GM18909 (cell line): Measurements from ENCODE around the gene ZCCHC17.
"Not testable (repeated sequence)": the region's sequence is repeated elsewhere in the genome, so short reads cannot be mapped to it uniquely, and the experiment has no call there.

Experiments used
- ATAC-seq: cut with Tn5 transposase; IDR thresholded peaks from one replicate; pipeline ENCODE4 v1.9.1; 2021; ENCODE audit warnings: mild to moderate bottlenecking; ENCODE audit not compliant: unreplicated experiment, poor library complexity

The ZCCHC17 gene

GRCh38 chr1:31386576-31387243, 89.9 kb downstream of the ZCCHC17 start:
- not testable (repeated sequence) for ATAC-seq

GRCh38 chr1:31387612-31388011, 90.8 kb downstream of the ZCCHC17 start:
- ATAC-seq = no peak

GRCh38 chr1:31389616-31390015, 92.8 kb downstream of the ZCCHC17 start:
- ATAC-seq = no peak

GRCh38 chr1:31390071-31390470, 93.2 kb downstream of the ZCCHC17 start:
- ATAC-seq = no peak

DNA sequence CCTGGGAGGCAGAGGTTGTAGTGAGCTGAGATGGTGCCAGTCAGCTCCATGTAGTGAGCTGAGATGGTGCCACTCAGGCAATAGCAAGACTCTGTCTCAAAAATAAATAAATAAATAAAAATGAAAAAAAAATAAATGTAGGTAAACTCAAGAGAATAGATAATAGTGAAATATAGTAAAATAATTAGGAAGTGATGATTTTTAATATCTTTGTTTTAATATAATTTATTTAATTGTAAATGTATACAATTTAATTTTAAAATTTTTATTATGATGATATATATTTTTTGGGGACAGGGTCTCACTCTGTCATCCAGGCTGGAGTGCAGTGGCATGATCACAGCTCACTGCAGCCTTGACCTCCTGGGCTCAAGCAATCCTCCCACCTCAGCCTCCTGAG, 96.6 kb downstream of the ZCCHC17 start:
- no peak for ATAC-seq

- peak; percentile 77 for ATAC-seq
These were observed 97.9 kb downstream of the ZCCHC17 start for GRCh38 chr1:31394584-31395193.

- no peak for ATAC-seq
These were observed 100.0 kb downstream of the ZCCHC17 start for GRCh38 chr1:31396633-31397351.

- no peak for ATAC-seq
These were observed 100.7 kb downstream of the ZCCHC17 start for GRCh38 chr1:31397360-31398095.

DNA sequence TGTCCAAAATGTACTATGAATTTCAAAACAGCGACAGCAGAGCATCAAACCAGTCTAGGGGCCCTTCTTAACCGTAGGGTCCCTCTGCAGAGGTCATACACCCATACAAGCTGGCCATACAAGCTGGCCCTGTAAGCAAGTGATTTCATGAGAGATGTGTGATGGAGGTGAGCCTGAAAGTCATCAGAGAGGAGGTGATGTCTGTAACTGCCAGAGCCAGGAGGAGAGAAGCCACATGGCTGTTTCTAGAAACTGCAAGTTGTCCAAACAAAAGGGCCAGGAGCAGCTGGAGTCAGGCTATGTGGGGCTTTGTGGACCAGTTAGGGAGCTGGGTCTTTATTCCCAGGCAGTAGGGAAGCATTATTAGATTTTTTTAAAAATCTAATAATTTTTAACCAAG, 101.4 kb downstream of the ZCCHC17 start:
- ATAC-seq = no peak

DNA sequence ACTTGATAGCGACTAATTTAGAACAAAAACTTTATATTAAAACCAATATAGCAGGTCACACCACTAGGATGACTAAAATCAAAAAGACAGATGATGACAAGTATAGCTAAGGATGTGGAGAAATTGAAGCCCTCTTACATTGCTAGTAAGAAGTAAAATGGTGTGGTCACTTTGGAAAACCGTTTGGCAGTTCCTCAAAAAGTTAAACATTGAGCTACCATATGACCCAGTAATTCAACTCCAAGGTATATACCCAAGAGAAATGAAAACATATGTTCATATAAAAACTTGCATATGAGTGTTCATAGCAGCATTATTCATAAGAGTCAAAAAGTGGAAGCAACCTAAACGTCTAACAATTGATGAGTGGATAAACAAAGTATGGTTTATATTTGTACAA, 103.1 kb downstream of the ZCCHC17 start:
- no peak for ATAC-seq

- no peak for ATAC-seq
These were observed 103.6 kb downstream of the ZCCHC17 start for GRCh38 chr1:31400393-31400792.

DNA sequence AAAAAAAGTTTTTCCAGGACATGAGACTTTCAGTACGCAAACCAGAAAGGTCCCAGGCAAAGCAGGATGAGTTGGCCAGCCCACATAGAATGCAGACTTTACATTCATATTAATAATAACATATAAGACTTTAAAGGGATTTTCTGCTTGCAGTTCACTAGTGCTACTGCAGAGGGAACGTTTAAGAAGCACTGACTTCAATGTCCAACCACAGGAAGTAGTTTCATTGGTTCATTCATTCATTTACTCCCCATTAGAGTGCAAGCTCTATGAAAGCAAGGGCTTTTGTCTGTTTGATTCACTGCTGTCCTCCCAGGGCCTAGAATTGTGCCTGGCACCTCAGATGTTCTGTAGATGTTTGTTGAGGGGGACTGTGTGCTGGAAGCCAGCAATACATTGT, 104.4 kb downstream of the ZCCHC17 start:
- no peak for ATAC-seq

GRCh38 chr1:31405578-31406245, 108.9 kb downstream of the ZCCHC17 start:
- no peak for ATAC-seq

GRCh38 chr1:31407029-31407626, 110.3 kb downstream of the ZCCHC17 start:
- no peak for ATAC-seq

DNA sequence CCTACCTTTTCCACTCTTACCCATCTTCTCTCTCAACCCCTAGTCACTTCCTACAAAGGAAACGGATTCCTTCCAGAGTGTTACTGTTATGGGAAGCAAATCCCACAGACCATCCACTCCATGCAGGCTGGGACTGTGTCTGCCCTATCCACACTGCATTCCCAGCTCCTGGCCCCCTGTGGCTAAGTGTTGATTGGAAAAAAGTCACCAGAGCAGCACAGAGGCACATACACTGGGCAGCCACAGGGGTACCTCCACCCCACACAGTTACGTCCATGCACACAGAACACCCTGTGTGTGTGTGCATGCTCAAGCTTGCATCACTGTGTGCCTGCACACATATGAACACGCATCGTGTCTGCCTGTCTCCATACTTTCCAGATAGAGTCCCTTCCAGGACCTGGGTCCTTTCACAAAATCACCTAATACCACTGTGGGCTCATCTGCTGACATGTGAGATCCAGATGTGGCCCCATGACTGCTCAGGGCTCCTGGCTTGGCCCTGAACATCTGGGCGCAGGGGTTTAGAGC, 112.0 kb downstream of the ZCCHC17 start:
- no peak for ATAC-seq

DNA sequence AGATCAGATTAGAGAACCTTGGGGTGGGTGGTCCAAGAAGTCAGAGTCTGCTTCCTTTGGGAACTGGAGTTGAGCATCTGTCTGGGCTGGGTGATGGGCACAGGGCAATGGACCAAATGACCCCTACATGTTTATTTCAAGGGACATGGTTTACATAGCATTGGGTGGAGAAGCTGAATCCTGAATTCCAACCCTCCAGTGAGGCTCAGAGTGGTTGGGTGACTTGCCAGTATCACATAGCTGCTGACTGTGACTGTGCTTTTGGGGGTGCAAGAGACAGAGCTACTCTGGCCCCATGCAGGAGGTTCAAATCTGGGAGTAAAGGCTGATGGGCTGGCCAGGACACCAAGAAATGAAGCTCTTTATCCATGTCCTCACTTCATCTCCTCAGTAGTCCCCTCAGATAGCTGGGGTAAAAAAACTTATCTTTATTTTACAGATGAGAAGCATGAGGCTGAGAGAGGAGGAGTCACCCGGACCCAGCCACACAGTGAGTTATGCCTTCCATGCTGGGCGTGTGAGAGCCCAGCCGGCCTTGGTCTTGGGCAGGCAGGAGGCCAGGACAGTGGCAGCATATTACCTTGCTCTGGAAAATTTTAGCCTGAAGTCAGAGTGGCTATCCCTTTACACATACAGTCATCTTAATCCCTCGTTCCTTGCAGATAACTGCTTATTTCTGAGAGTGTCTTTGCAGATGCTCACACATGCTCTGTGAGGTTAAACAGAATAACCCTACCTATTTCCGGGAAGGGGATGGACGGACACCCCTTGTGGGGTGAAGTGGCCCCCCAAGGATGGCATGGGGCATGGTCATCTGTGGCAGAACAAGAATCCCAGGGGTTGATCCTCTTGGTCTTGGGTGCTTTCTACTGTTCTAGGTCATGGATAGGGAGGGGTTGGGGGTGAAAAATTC, 113.4 kb downstream of the ZCCHC17 start:
- no peak for ATAC-seq

GRCh38 chr1:31410871-31411270, 114.0 kb downstream of the ZCCHC17 start:
- ATAC-seq = no peak

GRCh38 chr1:31412205-31412604, 115.4 kb downstream of the ZCCHC17 start:
- no peak for ATAC-seq
